ENCODE measurements around the gene RCN1.

DNA sequence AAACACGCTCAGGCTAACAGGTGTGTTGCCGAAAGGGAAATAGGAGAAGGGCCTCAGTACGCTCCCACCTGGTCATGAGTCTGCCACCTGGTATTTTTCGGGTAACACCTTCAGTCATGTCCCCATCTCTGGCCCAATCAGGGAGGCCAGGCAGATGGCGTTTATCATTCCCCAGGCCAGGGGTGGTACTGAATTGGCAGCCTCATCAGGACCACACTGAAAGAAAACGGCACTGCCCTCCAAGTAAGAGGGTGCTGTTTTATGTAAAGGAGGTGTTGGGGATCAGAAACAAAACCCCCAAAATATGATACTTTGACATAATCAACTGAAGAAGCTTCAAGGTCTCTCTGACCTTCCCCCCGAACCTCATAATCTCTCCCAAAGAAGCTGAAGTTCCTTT lies 58.9 kb downstream of the RCN1 start:
- TF ChIP-seq, protein P1, sequence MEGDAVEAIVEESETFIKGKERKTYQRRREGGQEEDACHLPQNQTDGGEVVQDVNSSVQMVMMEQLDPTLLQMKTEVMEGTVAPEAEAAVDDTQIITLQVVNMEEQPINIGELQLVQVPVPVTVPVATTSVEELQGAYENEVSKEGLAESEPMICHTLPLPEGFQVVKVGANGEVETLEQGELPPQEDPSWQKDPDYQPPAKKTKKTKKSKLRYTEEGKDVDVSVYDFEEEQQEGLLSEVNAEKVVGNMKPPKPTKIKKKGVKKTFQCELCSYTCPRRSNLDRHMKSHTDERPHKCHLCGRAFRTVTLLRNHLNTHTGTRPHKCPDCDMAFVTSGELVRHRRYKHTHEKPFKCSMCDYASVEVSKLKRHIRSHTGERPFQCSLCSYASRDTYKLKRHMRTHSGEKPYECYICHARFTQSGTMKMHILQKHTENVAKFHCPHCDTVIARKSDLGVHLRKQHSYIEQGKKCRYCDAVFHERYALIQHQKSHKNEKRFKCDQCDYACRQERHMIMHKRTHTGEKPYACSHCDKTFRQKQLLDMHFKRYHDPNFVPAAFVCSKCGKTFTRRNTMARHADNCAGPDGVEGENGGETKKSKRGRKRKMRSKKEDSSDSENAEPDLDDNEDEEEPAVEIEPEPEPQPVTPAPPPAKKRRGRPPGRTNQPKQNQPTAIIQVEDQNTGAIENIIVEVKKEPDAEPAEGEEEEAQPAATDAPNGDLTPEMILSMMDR (IDR thresholded peaks at IDR 0.05) = no peak
- no peak for TF ChIP-seq POLR2AphosphoS5 (IDR thresholded peaks at IDR 0.05; ENCODE audit: insufficient read depth in 1 of 2, low read depth in 1 of 2)
- no peak for TF ChIP-seq POLR2A (IDR thresholded peaks at IDR 0.05)
